Measurements from ENCODE around the gene EEF2K.
A peak's percentile ranks its signal among the peaks of the same experiment; 100 is the strongest.
"Not testable (repeated sequence)": the region's sequence is repeated elsewhere in the genome, so short reads cannot be mapped to it uniquely, and the experiment has no call there.

Gene EEF2K

GRCh38 chr16:22190081-22190775 is 15.8 kb upstream of the EEF2K start:
- no peak for FAIRE-seq

- FAIRE-seq = peak; percentile 83
These were observed 15.1 kb upstream of the EEF2K start for GRCh38 chr16:22190776-22191531.

- no peak for FAIRE-seq
These were observed 14.4 kb upstream of the EEF2K start for GRCh38 chr16:22191532-22192260.

DNA sequence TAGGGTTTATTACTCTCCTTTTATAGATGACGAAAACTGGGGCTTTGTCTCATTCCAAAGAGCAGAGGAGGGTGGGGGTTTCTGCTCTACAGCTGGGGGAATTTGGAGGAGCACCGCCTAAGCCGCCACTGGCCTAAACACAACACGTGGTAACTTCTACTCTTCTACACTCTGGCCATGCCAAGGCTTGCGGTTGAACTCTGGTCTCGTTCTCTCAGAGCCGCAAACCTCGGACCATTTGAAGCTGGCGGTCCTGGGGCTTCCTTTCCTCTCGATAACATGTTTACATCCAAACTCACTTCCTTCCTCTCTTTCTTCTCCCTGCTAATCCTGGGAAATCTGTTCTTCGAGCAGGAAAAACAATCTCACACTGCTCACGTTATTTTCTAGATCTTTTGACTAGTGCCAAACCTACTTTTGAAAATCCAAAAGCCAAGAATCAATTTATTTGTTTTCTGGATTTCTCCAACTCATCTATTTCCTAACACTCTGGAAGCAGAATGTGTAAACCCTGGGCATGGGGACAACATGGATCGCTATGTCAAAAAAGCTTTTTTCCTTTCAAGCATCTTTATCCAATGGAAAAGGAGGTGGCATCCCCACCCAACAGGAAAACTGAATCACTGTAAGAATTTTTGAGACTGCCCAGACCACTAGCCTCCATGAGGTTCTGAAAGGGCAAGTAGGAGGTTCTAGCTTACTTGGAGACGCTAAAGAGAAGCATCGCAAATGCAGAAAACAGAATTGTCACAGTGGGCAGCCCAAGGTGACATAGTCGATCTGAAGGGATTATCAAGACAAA is 13.6 kb upstream of the EEF2K start:
- FAIRE-seq = no peak

DNA sequence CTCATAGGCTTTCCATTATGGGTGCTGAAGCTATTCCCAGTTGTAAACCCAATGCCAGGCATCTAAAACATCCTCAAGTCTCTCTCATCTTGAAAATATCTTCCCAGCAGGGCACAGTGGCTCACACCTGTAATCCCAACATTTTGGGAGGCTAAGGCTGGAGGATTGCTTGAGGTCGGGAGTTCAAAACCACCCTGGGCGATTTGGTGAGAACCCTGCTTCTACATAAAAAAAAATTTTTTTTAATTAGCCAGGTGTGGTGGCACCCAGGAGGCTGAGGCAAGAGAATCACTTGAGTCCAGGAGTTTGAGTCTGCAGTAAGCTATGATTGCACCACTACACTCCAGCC is 13.0 kb upstream of the EEF2K start:
- no peak for FAIRE-seq

DNA sequence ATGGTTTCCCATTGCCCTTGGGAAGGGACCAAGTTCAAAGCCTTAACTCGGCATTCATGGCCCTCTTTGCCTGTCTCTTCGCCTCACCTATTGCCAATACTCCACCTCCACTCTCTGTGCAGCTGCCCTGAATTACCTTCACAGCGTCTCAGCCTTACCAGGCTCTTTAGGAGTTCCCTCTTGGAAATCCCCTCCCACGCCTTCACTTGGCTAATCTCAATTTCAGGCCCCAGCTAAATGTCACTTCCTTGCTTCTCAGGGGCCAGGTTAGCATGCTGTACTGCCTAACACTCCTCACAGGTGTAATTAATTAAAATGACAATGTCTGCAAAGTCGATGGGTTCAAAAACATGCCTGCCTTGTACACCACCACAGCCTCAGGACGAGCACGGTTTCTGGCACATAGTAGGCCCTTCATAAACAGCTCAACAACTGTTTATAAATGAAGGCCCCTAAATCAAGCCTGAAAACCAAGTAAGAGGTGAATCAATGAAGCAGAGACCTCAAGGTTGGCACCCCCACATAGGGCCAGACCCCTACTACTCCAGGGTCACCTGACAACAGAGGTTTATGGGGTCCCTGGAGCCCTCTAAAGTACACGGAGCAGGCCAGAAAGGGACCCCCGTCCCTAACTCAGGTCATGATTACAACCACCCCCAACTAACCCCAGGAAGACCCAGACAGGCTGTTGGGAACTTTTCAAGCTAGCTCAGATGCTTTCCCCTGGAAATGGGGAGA is 11.2 kb upstream of the EEF2K start:
- FAIRE-seq = no peak

- no peak for FAIRE-seq
These were observed 10.7 kb upstream of the EEF2K start for GRCh38 chr16:22195445-22195694.

GRCh38 chr16:22195695-22196558 is 10.2 kb upstream of the EEF2K start:
- no peak for FAIRE-seq

DNA sequence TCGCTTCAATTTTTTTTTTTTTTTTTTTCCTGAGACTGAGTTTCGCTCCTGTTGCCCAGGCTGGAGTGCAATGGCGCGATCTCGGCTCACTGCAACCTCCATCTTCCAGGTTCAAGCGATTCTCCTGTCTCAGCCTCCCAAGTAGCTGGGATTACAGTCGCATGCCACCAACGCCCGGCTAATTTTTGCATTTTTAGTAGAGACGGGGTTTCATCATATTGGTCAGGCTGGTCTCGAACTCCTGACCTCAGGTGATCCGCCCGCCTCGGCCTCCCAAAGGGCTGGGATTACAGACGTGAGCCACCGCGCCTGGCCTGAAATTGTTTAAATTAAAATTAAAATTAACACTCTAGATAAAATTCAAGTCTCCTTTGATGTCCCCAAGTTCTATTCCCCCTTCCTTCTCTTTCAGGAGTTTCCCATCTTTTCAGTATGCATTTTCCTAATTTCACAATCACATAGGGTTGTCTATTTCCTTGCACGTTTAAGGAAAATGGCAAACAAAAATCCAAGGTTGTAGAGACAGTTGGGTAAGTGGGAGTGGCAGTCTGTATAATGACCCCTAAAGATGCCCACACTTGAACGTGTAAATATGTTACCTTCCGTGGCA is 9.4 kb upstream of the EEF2K start:
- not testable (repeated sequence) for FAIRE-seq

DNA sequence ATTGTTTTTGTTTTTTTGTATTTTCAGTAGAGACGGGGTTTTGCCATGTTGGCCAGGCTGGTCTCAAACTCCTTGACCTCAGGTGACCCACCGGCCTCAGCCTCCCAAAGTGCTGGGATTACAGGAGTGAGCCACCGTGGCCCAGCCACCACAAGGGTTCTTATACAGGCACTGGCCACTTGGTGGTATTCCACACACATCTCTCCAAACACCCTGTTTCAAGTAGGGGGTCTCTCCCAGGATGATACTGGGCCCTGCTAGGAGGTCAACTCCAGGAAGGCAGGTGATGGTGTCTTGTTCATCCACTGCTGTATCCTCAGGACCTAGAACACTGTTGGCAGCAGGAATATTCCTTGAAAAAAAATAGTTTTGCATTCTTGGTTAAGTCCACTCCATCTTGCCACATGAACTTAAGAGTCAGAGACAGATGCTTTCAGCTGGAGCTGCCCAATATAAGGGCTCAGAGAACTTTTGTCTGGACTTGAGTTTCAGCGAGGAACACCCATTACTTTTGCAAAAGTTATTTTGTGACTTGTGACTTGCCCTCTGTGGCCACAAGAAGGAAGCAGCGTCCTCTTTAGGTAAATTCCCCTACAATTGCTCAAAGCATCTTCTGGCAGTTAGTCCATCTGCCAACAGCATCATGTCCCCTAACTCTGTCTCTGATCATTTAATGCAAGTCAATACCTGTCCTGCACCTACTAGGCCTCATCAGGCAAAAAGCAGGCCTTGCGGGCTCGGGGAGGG is 7.4 kb upstream of the EEF2K start:
- no peak for FAIRE-seq

DNA sequence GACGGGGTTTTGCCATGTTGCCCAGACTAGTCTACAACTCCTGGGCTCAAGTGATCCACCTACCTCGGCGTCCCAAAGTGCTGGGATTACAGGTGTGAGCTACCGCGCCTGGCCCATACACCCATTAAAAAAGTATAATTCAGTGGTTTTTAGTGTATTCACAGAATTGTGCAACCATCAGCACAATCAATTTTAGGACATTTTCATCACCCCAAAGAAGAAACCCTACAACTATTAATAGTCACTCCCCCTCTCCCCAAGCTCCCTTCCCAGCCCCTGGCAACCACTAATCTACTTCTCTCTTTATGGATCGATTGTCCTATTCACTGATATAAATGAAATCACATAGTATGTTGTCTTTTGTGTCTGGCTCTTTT is 3.8 kb upstream of the EEF2K start:
- no peak for FAIRE-seq

DNA sequence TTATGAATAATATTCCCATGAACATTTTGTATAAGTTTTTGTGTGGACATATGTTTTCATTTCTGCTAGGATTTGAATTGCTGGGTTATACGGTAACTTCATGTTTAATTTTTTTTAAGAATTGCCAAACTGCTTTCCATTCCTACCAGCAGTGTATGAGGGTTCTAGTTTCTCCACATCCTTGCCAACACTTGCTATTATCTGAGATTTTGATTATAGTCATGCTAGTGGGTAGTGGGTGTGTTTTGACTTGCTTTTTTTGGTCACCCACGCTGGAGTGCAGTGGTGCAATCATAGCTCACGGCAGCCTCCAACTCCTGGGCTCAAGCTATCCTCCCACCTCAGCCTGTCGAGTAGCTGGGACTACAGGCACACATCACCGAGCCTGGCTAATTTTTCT is 3.0 kb upstream of the EEF2K start:
- no peak for FAIRE-seq

DNA sequence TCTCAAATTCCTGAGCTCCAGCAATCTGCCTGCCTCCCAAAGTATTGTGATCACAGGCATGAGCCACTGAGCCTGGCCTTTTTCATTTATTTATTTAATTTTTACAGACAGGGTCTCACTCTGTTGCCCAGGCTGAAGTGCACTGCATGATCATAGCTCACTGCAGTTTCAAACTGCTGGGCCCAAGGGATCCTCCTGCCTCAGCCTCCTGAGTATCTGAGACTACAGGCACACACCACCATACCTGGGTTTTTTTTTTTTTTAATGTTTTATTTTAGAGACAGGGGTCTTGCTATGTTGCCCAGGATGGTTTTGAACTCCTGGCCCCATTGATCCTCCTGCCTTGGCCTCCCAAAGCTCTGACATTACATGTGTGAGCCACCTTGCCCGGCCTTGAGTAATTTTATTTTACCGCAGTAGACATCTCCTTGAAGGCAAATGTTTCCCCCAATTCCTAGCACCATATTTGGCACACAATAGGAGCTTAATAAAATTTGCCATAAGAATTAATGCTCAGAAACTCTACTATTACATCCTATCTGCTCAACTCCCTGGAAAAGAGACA is 1.9 kb upstream of the EEF2K start:
- no peak for FAIRE-seq

- no peak for FAIRE-seq
These were observed 483 bp upstream of the EEF2K start for GRCh38 chr16:22205577-22206012.

DNA sequence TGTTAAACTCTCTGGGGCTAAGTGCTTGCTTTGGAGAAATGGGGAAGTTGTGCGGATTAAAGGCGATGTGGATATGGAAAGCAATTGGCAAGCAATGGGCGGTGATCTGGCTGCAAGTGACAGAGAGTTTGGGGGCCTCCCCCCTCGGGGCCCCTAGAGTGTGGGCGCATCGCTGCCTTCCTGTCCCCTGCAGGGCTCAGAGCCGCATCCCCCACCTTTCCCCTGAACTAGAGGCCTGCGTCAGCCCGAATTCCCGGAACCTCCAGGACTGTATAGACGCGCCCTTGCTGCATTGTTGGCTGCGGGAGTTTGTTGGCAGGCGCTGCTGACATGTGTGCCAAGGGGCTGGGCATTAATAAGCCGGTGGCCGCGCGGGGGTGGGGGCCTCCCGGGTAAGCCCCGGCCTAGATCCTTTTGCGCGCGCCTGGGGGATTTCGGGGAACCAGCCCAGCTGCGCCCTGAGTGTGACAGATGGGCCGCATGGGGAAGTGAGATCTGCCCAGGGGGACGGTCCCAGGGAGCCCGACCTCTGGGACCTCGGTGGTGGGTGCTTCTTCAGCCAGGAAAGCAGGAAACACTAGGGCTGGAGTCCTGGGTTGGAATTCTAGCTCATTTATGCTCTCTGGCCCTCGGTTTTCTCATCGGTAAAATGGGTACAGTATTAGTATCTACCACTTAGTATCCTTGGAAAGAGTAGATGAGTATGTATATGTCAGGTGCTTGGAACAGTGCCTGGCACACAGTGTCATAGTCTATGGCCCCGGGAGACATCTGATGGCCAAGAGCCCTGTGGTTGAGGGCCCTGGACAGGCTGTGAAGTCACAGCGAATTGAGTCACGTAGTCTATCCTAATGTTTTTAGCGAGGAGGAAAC is 1.0 kb downstream of the EEF2K start:
- FAIRE-seq = no peak

- FAIRE-seq = no peak
These were observed 1.8 kb downstream of the EEF2K start for GRCh38 chr16:22207715-22208360.

- FAIRE-seq = no peak
These were observed 4.2 kb downstream of the EEF2K start for GRCh38 chr16:22210285-22210684.

- no peak for FAIRE-seq
These were observed 4.8 kb downstream of the EEF2K start for GRCh38 chr16:22210854-22211253.

Measured in endometrium (tissue), 2 donors.